Endothelial cell of umbilical vein (primary cell): ENCODE data around the gene TMEM74B.

ENCODE experiments used
- CTCF ChIP-seq, 2 donors: IDR thresholded peaks; 1 replicate in 1 of 2; 2 replicates in 1 of 2; pipeline ENCODE4 v1.5.1; 2011; ENCODE audit warnings: low read length in 2 of 2, mild to moderate bottlenecking in 2 of 2, moderate library complexity in 2 of 2, control low read depth in 1 of 2, inconsistent platforms in 1 of 2, low read depth in 1 of 2; ENCODE audit not compliant: insufficient read depth in 1 of 2; ENCODE audit errors: extremely low read depth in 1 of 2
- EZH2 ChIP-seq: IDR thresholded peaks from 2 replicates; pipeline ENCODE4 v1.6.1; 2012; ENCODE audit warnings: borderline replicate concordance, low read depth, mild to moderate bottlenecking, moderate library complexity, low read length, inconsistent platforms; ENCODE audit not compliant: severe bottlenecking
- MAX ChIP-seq: IDR thresholded peaks from 2 replicates; pipeline ENCODE4 v1.6.1; 2011; ENCODE audit not compliant: insufficient read depth, insufficient read length
- POLR2AphosphoS5 ChIP-seq: IDR thresholded peaks from 2 replicates; pipeline ENCODE4 v1.6.1; 2012; ENCODE audit warnings: low read depth, mild to moderate bottlenecking, control low read depth, low read length, moderate library complexity; ENCODE audit not compliant: insufficient read depth

- TF ChIP-seq CTCF (IDR thresholded peaks at IDR 0.05; ENCODE audit: extremely low read depth in 1 of 2, insufficient read depth in 1 of 2, low read depth in 1 of 2, low read length in 2 of 2) (no peak), EZH2 (no peak), POLR2AphosphoS5 (no peak), MAX (no peak)
Measured at GRCh38 chr20:1224205-1224890, 39.6 kb upstream of the TMEM74B start.
